Body of pancreas (tissue), 4 donors: Measurements from ENCODE around the gene CNPPD1.

Experiments used
- POLR2A ChIP-seq, 3 donors: fragments of 450-650 bp; IDR thresholded peaks; one replicate each; pipeline ENCODE4 v1.6.1; 2016; ENCODE audit warnings: antibody characterized with exemption in 3 of 3, mild to moderate bottlenecking in 2 of 3
- TF ChIP-seq, protein P1 (sequence below), 7 experiments: fragments of 450-650 bp in 4 of 7; fragments of 200-600 bp in 3 of 7; sonication (generic) in 3 of 7; IDR thresholded peaks; one replicate each; pipeline ENCODE4 v1.5.1; 2016 to 2019; ENCODE audit warnings: antibody characterized with exemption in 7 of 7

- TF ChIP-seq, protein P1, sequence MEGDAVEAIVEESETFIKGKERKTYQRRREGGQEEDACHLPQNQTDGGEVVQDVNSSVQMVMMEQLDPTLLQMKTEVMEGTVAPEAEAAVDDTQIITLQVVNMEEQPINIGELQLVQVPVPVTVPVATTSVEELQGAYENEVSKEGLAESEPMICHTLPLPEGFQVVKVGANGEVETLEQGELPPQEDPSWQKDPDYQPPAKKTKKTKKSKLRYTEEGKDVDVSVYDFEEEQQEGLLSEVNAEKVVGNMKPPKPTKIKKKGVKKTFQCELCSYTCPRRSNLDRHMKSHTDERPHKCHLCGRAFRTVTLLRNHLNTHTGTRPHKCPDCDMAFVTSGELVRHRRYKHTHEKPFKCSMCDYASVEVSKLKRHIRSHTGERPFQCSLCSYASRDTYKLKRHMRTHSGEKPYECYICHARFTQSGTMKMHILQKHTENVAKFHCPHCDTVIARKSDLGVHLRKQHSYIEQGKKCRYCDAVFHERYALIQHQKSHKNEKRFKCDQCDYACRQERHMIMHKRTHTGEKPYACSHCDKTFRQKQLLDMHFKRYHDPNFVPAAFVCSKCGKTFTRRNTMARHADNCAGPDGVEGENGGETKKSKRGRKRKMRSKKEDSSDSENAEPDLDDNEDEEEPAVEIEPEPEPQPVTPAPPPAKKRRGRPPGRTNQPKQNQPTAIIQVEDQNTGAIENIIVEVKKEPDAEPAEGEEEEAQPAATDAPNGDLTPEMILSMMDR (IDR thresholded peaks at IDR 0.05) = no peak
- no peak for TF ChIP-seq POLR2A (IDR thresholded peaks at IDR 0.05)
Measured at GRCh38 chr2:219225350-219225749, 48.6 kb upstream of the CNPPD1 start.
